Left lobe of liver (tissue), 2 donors: Measurements from ENCODE around the gene ABCG5. TPM values are rescaled to one million over a fixed set of nuclear protein-coding genes. Genes with fewer than 3 reads are reported as not detected.

ENCODE experiments used
- ATAC-seq: fragments of 200-7000 bp; cut with Tn5 transposase; one replicate; pipeline ENCODE4 v1.9.1; 2020; ENCODE audit warnings: mild to moderate bottlenecking, moderate library complexity
- DNase-seq: peaks from one replicate; pipeline ENCODE4 v3.0.0-alpha.2; 2020; ENCODE audit warnings: low spot score
- total RNA-seq: library from RNA; stranded (reverse); gene quantifications from one replicate; pipeline ENCODE4 v1.2.1, GENCODE V29; 2021
- donor health status: DM: no; HTN: no; CAD: no; lungs with moderate emphysema.
- donor health status: DM: no; HTN: yes; CAD: no.

Gene ABCG5
- total RNA-seq, 1 donor from 2014 or later, result 57.0 TPM

- peak; percentile 28 for DNase-seq
- ATAC-seq, result no peak
These were observed 6.5 kb upstream of the ABCG5 start for GRCh38 chr2:43845181-43845580.

GRCh38 chr2:43842866-43843226, 4.2 kb upstream of the ABCG5 start:
- ATAC-seq (no peak), DNase-seq (peak; percentile 31)

- peak; percentile 81 for DNase-seq
- ATAC-seq, result peak; percentile 10
These were observed 3.6 kb upstream of the ABCG5 start for GRCh38 chr2:43841949-43842865.

DNA sequence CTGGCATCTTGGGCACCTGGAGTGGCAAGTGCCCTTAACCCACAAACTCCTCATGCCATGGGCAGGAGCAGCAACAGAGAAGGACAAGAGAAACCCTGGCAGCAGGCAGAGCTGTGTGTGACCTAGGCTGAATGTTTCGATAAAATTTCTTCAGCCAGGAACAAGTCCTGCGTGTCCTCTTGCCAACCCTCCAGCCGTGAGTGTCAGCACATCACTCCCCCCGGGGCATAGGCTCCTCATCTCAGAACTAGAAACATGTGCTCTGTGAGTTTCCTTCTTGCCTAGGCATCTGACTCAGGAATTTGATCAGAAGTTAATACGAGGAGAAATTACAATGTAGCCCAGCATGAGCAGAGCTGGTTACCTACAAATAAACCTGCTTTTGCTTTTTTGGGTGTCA, 2.3 kb upstream of the ABCG5 start:
- ATAC-seq (peak; percentile 12), DNase-seq (peak; percentile 66)

DNA sequence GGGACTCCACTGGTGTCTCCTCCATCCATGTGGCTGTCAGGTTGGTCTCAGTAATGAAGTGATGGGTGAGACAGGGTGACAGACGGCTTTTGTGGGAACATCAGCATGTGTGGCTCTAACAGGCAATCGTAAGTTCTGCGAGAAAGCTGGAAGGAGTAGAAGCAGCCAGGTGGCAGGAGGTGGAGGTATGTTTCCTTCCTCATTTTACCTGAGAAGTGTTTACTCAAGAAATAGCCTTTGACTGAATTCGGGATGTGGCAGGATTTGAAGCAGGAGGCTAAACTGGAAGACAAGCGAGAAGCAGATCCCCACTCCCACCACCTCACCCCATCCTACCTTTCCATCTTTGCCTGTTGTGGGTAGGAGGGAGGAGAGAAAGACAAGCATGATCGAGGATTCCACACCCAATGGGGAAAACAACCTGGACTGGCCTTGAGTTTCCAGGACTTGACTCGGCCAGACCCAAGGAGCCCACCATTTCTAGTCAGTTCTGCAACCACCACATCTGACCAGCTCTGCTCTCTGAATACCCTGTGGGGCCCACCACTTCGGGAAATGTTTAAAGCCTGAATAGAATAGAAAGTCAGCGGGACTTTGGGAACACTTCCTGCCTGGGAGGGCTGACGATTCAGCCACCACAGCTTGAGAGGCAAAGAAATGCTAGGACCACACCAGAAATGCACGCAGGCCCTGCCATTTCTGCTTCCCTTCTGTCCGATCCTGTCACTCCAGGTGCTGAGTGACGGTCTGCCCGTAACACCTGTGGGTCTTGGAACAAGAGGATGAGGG, 1.3 kb upstream of the ABCG5 start:
- DNase-seq, result peak; percentile 40
- ATAC-seq, result no peak

DNA sequence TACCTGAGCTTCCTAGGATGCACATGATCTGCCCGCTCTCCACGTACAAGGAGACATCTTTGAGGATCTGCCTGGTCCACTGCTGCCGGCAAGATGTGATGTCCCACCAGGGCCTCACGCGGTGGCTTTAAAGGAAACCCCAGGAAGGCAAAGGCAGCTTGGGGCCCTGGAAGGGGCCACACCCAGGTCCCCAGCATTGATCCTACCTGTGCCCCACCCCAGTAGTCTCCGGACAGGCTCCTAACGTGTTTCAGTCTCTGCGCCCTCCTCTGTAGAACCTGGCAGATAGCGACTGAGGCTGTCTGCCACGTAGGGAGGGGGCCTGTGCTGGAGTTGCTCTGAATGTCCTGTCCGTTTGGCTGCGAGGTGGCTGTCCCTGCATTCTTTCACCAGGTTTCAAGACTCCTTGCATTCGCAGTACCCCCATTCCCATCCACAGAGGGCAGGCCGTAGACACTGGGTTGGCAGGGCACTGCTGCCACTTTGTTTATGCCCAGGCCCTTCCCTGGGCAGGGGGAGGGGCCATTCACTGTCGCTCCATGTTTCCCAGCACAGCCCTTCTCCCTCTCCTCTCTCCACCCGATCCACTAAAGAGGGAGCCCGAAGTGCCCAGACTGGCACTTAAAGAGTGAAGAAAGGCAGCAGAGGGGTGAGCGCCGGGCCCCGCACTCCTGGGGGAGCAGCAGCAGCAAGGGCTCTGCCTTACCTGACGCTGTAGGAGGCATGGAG, 644 bp downstream of the ABCG5 start:
- DNase-seq, result peak; percentile 78
- ATAC-seq, result peak; percentile 67

DNA sequence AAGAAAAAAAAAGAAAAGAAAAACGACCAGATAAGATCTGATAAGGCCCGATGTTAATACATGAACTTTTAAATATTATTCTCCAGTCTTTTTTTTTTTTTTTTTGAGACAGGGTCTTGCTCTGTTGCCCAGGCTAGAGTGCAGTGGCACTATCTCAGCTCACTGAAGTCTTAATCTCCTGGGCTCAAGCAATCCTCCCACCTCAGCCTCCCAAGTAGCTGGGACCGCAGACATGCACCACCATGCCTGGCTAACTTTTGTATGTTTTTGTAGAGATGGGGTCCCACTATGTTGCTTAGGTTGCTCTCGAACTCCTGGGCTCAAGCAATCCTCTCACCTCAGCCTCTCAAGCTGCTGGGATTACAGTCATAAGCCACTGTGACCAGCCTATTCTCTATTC, 1.6 kb downstream of the ABCG5 start:
- ATAC-seq, result no peak
- no peak for DNase-seq

- DNase-seq (peak; percentile 19), ATAC-seq (no peak)
These were observed 6.2 kb downstream of the ABCG5 start for GRCh38 chr2:43832457-43832856.

- ATAC-seq, result no peak
- peak; percentile 38 for DNase-seq
These were observed 6.9 kb downstream of the ABCG5 start for GRCh38 chr2:43831543-43832294.

DNA sequence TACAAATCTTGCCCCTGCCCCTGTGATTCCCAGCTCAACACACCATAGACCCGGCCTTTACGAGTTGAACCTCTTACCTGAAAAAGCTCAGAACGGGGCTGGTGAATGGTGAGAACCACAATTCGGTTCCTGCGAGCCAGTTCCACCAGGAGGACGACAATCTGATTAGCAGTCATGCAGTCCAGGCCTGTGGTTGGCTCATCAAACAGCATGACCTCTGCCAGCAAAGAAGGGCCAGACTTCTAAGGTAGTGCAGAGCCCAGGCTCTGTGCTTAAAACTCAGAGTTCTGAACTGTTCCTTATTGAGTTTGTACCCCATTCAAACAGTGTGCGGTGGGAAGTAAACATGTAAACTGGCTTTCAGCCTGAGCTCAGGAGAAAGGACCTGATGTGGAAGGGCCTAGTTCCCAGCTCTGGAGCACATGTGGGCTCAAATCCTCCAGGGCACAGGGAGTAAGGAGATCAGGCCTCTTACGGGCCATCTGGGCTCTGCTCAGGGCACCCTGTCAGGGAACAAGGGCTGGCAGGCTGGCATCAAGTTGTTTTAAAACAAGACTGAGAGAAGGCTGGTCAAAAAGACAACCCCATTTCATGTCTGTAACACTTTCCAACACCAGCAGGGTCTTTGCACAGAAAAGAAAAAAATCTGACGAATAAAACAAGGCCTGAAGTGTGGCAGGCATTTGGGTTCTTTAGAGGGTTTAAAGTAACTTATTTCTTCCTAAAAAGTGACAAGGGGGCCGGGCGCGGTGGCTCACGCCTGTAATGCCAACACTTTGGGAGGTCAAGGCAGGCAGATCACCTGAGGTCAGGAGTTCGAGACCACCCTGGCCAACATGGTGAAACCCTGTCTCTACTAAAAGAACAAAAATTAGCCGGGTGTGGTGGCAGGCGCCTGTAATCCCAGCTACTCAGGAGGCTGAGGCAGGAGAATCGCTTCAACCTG, 12.1 kb downstream of the ABCG5 start:
- ATAC-seq, result peak; percentile 61
- no peak for DNase-seq

- ATAC-seq (peak; percentile 48), DNase-seq (no peak)
These were observed 12.8 kb downstream of the ABCG5 start for GRCh38 chr2:43825841-43826240.

DNA sequence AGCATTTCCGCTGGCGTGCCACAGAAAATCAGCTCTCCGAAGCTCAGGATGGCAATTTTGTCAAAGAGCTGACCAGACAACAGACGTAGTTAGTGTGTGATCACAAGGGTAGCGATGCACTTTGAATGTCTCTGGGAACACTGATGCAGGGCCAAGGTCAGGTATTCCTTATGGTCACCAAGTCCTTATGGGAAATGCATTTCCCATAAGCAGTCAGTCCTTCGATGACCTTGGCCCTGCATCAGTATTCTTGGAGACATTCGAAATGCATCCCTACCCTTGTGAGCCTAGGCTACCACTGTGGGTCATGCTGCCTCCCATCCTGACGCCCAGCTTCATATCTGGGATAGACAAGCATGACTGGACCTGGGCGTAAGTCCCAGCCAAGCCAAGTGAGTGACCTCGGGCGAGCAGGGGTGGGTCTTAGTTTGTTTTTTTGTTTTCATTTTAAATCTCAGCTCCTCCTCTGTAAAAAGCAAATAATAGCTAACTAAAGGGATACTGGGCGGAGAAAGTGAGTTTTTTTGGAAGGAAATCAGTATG, 13.6 kb downstream of the ABCG5 start:
- peak; percentile 83 for DNase-seq
- ATAC-seq, result peak; percentile 83

- DNase-seq (no peak), ATAC-seq (peak; percentile 57)
These were observed 14.1 kb downstream of the ABCG5 start for GRCh38 chr2:43824512-43824911.

- no peak for ATAC-seq
- no peak for DNase-seq
These were observed 14.9 kb downstream of the ABCG5 start for GRCh38 chr2:43823751-43824150.

- no peak for DNase-seq
- no peak for ATAC-seq
These were observed 15.8 kb downstream of the ABCG5 start for GRCh38 chr2:43822839-43823238.

GRCh38 chr2:43819491-43820163, 19.0 kb downstream of the ABCG5 start:
- DNase-seq (no peak), ATAC-seq (peak; percentile 38)

GRCh38 chr2:43818761-43819160, 19.9 kb downstream of the ABCG5 start:
- DNase-seq, result no peak
- ATAC-seq, result no peak

- no peak for DNase-seq
- ATAC-seq, result no peak
These were observed 23.9 kb downstream of the ABCG5 start for GRCh38 chr2:43814711-43815110.

- no peak for ATAC-seq
These were observed 25.7 kb downstream of the ABCG5 start for GRCh38 chr2:43812947-43813346.

More at GRCh38 chr2:43812947-43813346, 25.7 kb downstream of the ABCG5 start:
- DNase-seq, result no peak
